SU-DHL-6 (cell line): ENCODE data around the gene RHOT2.

ENCODE experiments used
- CTCF ChIP-seq: fragments of 200-600 bp; sonication (generic); IDR thresholded peaks from one replicate; pipeline ENCODE4 v1.5.1; 2017; ENCODE audit warnings: antibody characterized with exemption, mild to moderate bottlenecking, low read length, moderate library complexity; ENCODE audit not compliant: insufficient read depth, poor library complexity, severe bottlenecking
- EZH2phosphoT487 ChIP-seq: fragments of 200-600 bp; sonication (generic), shearing (Covaris generic); conservative IDR thresholded peaks from 2 replicates; pipeline ENCODE4 v1.6.1; 2018; ENCODE audit warnings: mild to moderate bottlenecking, antibody characterized with exemption, low read length, moderate library complexity, mixed read lengths

- TF ChIP-seq CTCF (no peak), EZH2phosphoT487 (no peak)
Observed at GRCh38 chr16:705431-706188, 37.7 kb downstream of the RHOT2 start, which contains the start of gene FBXL16.
